ENCODE measurements around the gene KRI1.

DNA sequence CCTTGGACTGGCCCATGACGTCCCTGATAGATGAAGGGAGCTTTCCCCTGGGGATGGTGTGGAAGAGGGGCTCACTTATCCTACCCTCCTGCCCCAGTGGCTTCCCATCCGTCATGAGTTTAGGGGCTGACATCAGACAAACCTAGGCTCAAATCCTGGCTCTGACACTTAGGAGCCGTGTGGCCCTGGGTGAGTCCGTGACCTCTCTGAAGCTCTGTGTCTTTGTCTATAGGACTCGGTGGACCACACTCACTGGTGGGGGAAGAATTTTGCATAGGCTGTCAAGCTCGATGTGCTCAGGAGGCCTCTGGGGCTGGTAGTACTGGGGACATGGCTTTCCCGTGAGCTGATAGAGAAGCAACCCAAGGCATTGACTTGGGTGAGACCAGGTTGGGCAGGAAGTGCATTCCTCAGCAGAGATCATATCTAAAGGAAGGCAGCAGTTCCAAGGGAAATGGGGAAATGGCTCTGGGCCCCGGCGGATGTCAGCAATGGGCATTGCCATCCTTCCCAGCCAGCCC is 38.7 kb upstream of the KRI1 start:
- TF ChIP-seq, protein P1, sequence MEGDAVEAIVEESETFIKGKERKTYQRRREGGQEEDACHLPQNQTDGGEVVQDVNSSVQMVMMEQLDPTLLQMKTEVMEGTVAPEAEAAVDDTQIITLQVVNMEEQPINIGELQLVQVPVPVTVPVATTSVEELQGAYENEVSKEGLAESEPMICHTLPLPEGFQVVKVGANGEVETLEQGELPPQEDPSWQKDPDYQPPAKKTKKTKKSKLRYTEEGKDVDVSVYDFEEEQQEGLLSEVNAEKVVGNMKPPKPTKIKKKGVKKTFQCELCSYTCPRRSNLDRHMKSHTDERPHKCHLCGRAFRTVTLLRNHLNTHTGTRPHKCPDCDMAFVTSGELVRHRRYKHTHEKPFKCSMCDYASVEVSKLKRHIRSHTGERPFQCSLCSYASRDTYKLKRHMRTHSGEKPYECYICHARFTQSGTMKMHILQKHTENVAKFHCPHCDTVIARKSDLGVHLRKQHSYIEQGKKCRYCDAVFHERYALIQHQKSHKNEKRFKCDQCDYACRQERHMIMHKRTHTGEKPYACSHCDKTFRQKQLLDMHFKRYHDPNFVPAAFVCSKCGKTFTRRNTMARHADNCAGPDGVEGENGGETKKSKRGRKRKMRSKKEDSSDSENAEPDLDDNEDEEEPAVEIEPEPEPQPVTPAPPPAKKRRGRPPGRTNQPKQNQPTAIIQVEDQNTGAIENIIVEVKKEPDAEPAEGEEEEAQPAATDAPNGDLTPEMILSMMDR (IDR thresholded peaks at IDR 0.05), result no peak
- peak in 1 of 3 donors; percentile 36 for TF ChIP-seq POLR2AphosphoS5 (IDR thresholded peaks at IDR 0.05)
- TF ChIP-seq EP300 (IDR thresholded peaks at IDR 0.05), result no peak
